Activated CD4-positive, alpha-beta T cell treated with anti-CD3 and anti-CD28 coated beads for 48 hours (primary cell): ENCODE results near the gene CYFIP2.

Experiments used
- DNase-seq: peaks from one replicate; pipeline ENCODE4 v3.0.0-alpha.2; 2020

CYFIP2 gene

GRCh38 chr5:157362502-157362901 lies 96.6 kb downstream of the CYFIP2 start:
- no peak for DNase-seq

GRCh38 chr5:157362982-157363381 lies 97.1 kb downstream of the CYFIP2 start:
- no peak for DNase-seq

- DNase-seq, result no peak
Measured at GRCh38 chr5:157365732-157366131, 99.8 kb downstream of the CYFIP2 start.

- DNase-seq, result no peak
Measured at GRCh38 chr5:157366741-157367674, 101.1 kb downstream of the CYFIP2 start.

GRCh38 chr5:157369507-157369906 lies 103.6 kb downstream of the CYFIP2 start:
- DNase-seq, result no peak

GRCh38 chr5:157370967-157371366 lies 105.0 kb downstream of the CYFIP2 start:
- DNase-seq, result no peak

GRCh38 chr5:157371655-157372471 lies 105.9 kb downstream of the CYFIP2 start:
- DNase-seq, result no peak

- DNase-seq, result no peak
Measured at GRCh38 chr5:157372472-157372822, 106.5 kb downstream of the CYFIP2 start.

GRCh38 chr5:157378509-157378908 lies 112.6 kb downstream of the CYFIP2 start:
- no peak for DNase-seq

GRCh38 chr5:157379983-157380382 lies 114.1 kb downstream of the CYFIP2 start:
- no peak for DNase-seq

- DNase-seq, result no peak
Measured at GRCh38 chr5:157381746-157382145, 115.8 kb downstream of the CYFIP2 start.

- DNase-seq, result no peak
Measured at GRCh38 chr5:157382996-157383800, 117.3 kb downstream of the CYFIP2 start.

GRCh38 chr5:157384971-157385709 lies 119.2 kb downstream of the CYFIP2 start:
- no peak for DNase-seq

GRCh38 chr5:157387041-157387563 lies 121.2 kb downstream of the CYFIP2 start:
- DNase-seq, result no peak

GRCh38 chr5:157387683-157388093 lies 121.8 kb downstream of the CYFIP2 start:
- DNase-seq, result no peak

GRCh38 chr5:157388111-157388710 lies 122.3 kb downstream of the CYFIP2 start:
- DNase-seq, result no peak

GRCh38 chr5:157389103-157389502 lies 123.2 kb downstream of the CYFIP2 start:
- DNase-seq, result no peak

GRCh38 chr5:157390133-157390532 lies 124.2 kb downstream of the CYFIP2 start:
- no peak for DNase-seq

- peak; percentile 85 for DNase-seq
Measured at GRCh38 chr5:157390551-157391297, 124.8 kb downstream of the CYFIP2 start.

- no peak for DNase-seq
Measured at GRCh38 chr5:157398305-157398704, 132.4 kb downstream of the CYFIP2 start.
